ENCODE data around the gene INHA. TPM values are rescaled to one million over a fixed set of nuclear protein-coding genes. Genes with fewer than 3 reads are reported as not detected.
A peak's percentile ranks its signal among the peaks of the same experiment; 100 is the strongest.

The INHA gene
- total RNA-seq, 1 experiment from 2014 or later: 0.31 TPM

- Histone ChIP-seq H3K14ac (ENCODE audit: insufficient read depth, low read length) (peak overlapping the region; percentile 83; the same call in 1 of the 2 replicates), H3K23ac (ENCODE audit: insufficient read length, low read depth, low read length) (no peak overlapping the region), H4K5ac (ENCODE audit: insufficient read length, low read depth, low read length) (peak overlapping the region; percentile 36), H3K79me1 (ENCODE audit: insufficient read depth, low read depth, low read length, poor library complexity, severe bottlenecking) (no peaks in the 10 kb centered on the region), H2BK120ac (ENCODE audit: low read depth, low read length, poor library complexity, severe bottlenecking) (peak overlapping the region; percentile 70), H4K20me1 (ENCODE audit: control insufficient read depth, insufficient read depth, insufficient read length) (no peaks in the 10 kb centered on the region), H3K27ac (ENCODE audit: insufficient read length, low read depth, low read length) (peak overlapping the region; percentile 98), H4K8ac (replicated peaks; ENCODE audit: insufficient read length, low read depth, low read length) (no peak overlapping the region), H3T11ph (ENCODE audit: low read length) (no peak overlapping the region), H3K79me2 (ENCODE audit: insufficient read depth, low read length) (no peaks in the 10 kb centered on the region), H3K4ac (ENCODE audit: low read depth, low read length) (no peak overlapping the region; the same call in 1 of the 2 replicates), H3K56ac (ENCODE audit: insufficient read length, low read depth, low read length) (no peak overlapping the region), H2BK12ac (ENCODE audit: insufficient read length, low read depth, low read length) (peak overlapping the region; percentile 94), H3K9me3 (ENCODE audit: control insufficient read depth, low read depth, low read length) (no peaks in the 10 kb centered on the region), H3K4me1 (ENCODE audit: insufficient read depth, low read length) (peaks cover 3% of the 10 kb centered on the region; the same call in 1 of the 2 replicates), H3K4me2 (ENCODE audit: insufficient read depth, insufficient read length, low read length) (peak overlapping the region; percentile 76), H2BK5ac (ENCODE audit: insufficient read length, low read length) (peak overlapping the region; percentile 76), H2AFZ (ENCODE audit: low read length) (no peak overlapping the region), H2AK5ac (ENCODE audit: insufficient read length, low read length) (no peak overlapping the region), H3K9ac (ENCODE audit: extremely low read depth, insufficient read length, low read length) (peak overlapping the region; percentile 80), H2BK20ac (ENCODE audit: low read depth, low read length, poor library complexity, severe bottlenecking) (no peak overlapping the region), H2BK15ac (ENCODE audit: low read depth, low read length) (no peak overlapping the region), H4K91ac (ENCODE audit: insufficient read length, low read depth, low read length) (no peak overlapping the region), H3K18ac (ENCODE audit: insufficient read length, low read depth, low read length) (peak overlapping the region; percentile 85), H3K23me2 (ENCODE audit: insufficient read length, low read depth, low read length, poor library complexity, severe bottlenecking) (peaks cover 6% of the 10 kb centered on the region), H3K27me3 (ENCODE audit: insufficient read depth, low read length) (no peaks in the 10 kb centered on the region)
- peaks cover 2% of the 10 kb centered on the region; the same call in 1 of the 2 replicates for H3K27me3 Mint-ChIP-seq (ENCODE audit: low read depth)
- peaks cover 28% of the 10 kb centered on the region in 2 experiments for H3K4me1 Mint-ChIP-seq
- no peaks in the 10 kb centered on the region for H3K9me3 Mint-ChIP-seq
- no peak for DNase-seq
- H3K27ac Mint-ChIP-seq: peak overlapping the region; percentile 96 to 99 (median 98)
- H3K36me3 Mint-ChIP-seq (ENCODE audit: insufficient read depth in 1 of 3, low read depth in 3 of 3): peaks cover 2 to 11% (median 8%) of the 10 kb centered on the region in 3 experiments; a peak in 4 of 7 replicates
- peak overlapping the region; percentile 92 to 94 for H3K4me3 Mint-ChIP-seq
- WGBS (ENCODE audit: extremely low coverage, insufficient read length, low lambda C conversion rate): no CpG with 5 or more reads among the region's 19 CpGs
- no peak for TF ChIP-seq CTCF (conservative IDR thresholded peaks at IDR 0.05)
These were observed 24.9 kb downstream of the INHA start for GRCh38 chr2:219596954-219597551.
